Endothelial cell of umbilical vein (primary cell): Measurements from ENCODE around the gene CNKSR3. TPM values are rescaled to one million over a fixed set of nuclear protein-coding genes. Genes with fewer than 3 reads are reported as not detected.

Experiments used
- BruUV-seq: library from RNA; stranded (reverse); fragments of 400-500 nt; replicated peaks from 2 replicates; lab custom pipeline; 2021; lab: Mats Ljungman, UMichigan
- CTCF ChIA-PET: fragments of 300-600, 350-600 bp; sonication (Branson Sonifier 250); formaldehyde crosslinking; loops from one replicate; lab custom pipeline; 2021; ENCODE audit warnings: antibody characterized with exemption, inconsistent platforms; lab: Charles Lee
- POLR2A ChIA-PET: fragments of 300-600, 350-600 bp; sonication (Branson Sonifier 250); formaldehyde crosslinking; loops from one replicate; lab custom pipeline; 2021; ENCODE audit warnings: antibody characterized with exemption, inconsistent platforms; lab: Charles Lee
- DNase-seq: peaks from one replicate; pipeline ENCODE4 v3.0.0-alpha.2; 2011; ENCODE audit warnings: low read depth, low spot score
- FAIRE-seq: peaks from 2 replicates; lab custom pipeline; 2011; peaks lifted over from hg19 to GRCh38; lab: Jason Lieb, UNC
- H2AFZ ChIP-seq: 2 replicates; pipeline ENCODE4 v1.6.0; 2012; ENCODE audit warnings: low read depth, low read length, control low read depth, inconsistent platforms
- H3K27ac ChIP-seq: 2 replicates; pipeline ENCODE4 v1.5.1; 2011; ENCODE audit warnings: low read depth, mild to moderate bottlenecking, control low read depth, low read length, moderate library complexity; ENCODE audit not compliant: insufficient read depth
- H3K27me3 ChIP-seq, 2 experiments: 2 replicates each; pipeline versions ENCODE4 v1.6.0 to v1.6.1; 2011; ENCODE audit warnings: low read length in 2 of 2, mixed read lengths in 1 of 2; ENCODE audit not compliant: control insufficient read depth in 2 of 2, insufficient read depth in 2 of 2
- H3K36me3 ChIP-seq, 2 experiments: 2 replicates in 1 of 2; 3 replicates in 1 of 2; pipeline ENCODE4 v1.5.1; 2011; ENCODE audit warnings: low read length in 2 of 2, mild to moderate bottlenecking in 1 of 2, moderate library complexity in 1 of 2; ENCODE audit not compliant: control insufficient read depth in 2 of 2, insufficient read depth in 2 of 2; ENCODE audit errors: extremely low read depth in 1 of 2
- H3K4me1 ChIP-seq: 3 replicates; pipeline ENCODE4 v1.5.1; 2011; ENCODE audit warnings: mild to moderate bottlenecking, low read length; ENCODE audit not compliant: control insufficient read depth, insufficient read depth; ENCODE audit errors: extremely low read depth
- H3K4me2 ChIP-seq: 2 replicates; pipeline ENCODE4 v1.6.1; 2011; ENCODE audit warnings: low read length, control low read depth, mixed read lengths; ENCODE audit not compliant: insufficient read depth
- H3K4me3 ChIP-seq, 3 experiments: fragments of 200-600 bp in 1 of 3; sonication (generic), shearing (Covaris generic) in 1 of 3; replicated peaks in 1 of 3; 2 replicates each; pipeline ENCODE4 v1.5.1; 2011 to 2016; ENCODE audit warnings: control low read depth in 3 of 3, low read length in 3 of 3, mild to moderate bottlenecking in 2 of 3, inconsistent platforms in 1 of 3, low read depth in 1 of 3, moderate library complexity in 1 of 3; ENCODE audit not compliant: insufficient read depth in 1 of 3
- H3K79me2 ChIP-seq: 2 replicates; pipeline ENCODE4 v1.6.0; 2012; ENCODE audit warnings: low read length, inconsistent platforms; ENCODE audit not compliant: control insufficient read depth, insufficient read depth
- H3K9ac ChIP-seq: replicated peaks from 2 replicates; pipeline ENCODE3; 2011; ENCODE audit warnings: low read length, control low read depth; ENCODE audit not compliant: insufficient read depth; ENCODE audit errors: extremely low read depth
- H3K9me1 ChIP-seq: replicated peaks from 3 replicates; pipeline ENCODE4 v1.6.0; 2011; ENCODE audit warnings: mild to moderate bottlenecking, low read length; ENCODE audit not compliant: control insufficient read depth, insufficient read depth; ENCODE audit errors: extremely low read depth
- H3K9me3 ChIP-seq: replicated peaks from 2 replicates; pipeline ENCODE4 v1.5.1; 2012; ENCODE audit warnings: low read length, inconsistent platforms; ENCODE audit not compliant: control insufficient read depth, insufficient read depth
- H4K20me1 ChIP-seq: replicated peaks from 2 replicates; pipeline ENCODE3; 2011; ENCODE audit warnings: mild to moderate bottlenecking, low read length; ENCODE audit not compliant: control insufficient read depth, insufficient read depth; ENCODE audit errors: extremely low read depth
- EZH2 ChIP-seq: IDR thresholded peaks from 2 replicates; pipeline ENCODE4 v1.6.1; 2012; ENCODE audit warnings: borderline replicate concordance, low read depth, mild to moderate bottlenecking, moderate library complexity, low read length, inconsistent platforms; ENCODE audit not compliant: severe bottlenecking
- FOS ChIP-seq: IDR thresholded peaks from 2 replicates; pipeline ENCODE4 v1.6.1; 2011; ENCODE audit warnings: mild to moderate bottlenecking, low read length, moderate library complexity, borderline replicate concordance; ENCODE audit not compliant: insufficient read depth
- GATA2 ChIP-seq: IDR thresholded peaks from 2 replicates; pipeline ENCODE4 v1.7.0; 2011; ENCODE audit warnings: low read depth, mild to moderate bottlenecking, moderate library complexity, mixed read lengths, low read length; ENCODE audit not compliant: insufficient read length, insufficient read depth
- JUN ChIP-seq: IDR thresholded peaks from 2 replicates; pipeline ENCODE4 v1.6.1; 2011; ENCODE audit warnings: borderline replicate concordance, low read depth; ENCODE audit not compliant: insufficient read length, insufficient read depth
- MYC ChIP-seq: IDR thresholded peaks from one replicate; pipeline ENCODE4 v1.6.1; 2011; ENCODE audit warnings: mild to moderate bottlenecking, low read depth, low read length
- POLR2A ChIP-seq: IDR thresholded peaks from 2 replicates; pipeline ENCODE4 v1.6.1; 2012; ENCODE audit warnings: low read depth, mild to moderate bottlenecking, control low read depth, low read length
- POLR2AphosphoS5 ChIP-seq: IDR thresholded peaks from 2 replicates; pipeline ENCODE4 v1.6.1; 2012; ENCODE audit warnings: low read depth, mild to moderate bottlenecking, control low read depth, low read length, moderate library complexity; ENCODE audit not compliant: insufficient read depth
- dilution Hi-C: fragments of 300-500 bp; cut with MboI; formaldehyde crosslinking; loops from one replicate; pipeline ENCODE4 v1.15.0; 2019; ENCODE audit warnings: low sequenced_read_pairs; ENCODE audit not compliant: extremely low pct_ligation_motif_present
- intact Hi-C: fragments of 100-400 bp; cut with micrococcal nuclease; formaldehyde crosslinking; loops from one replicate; pipeline ENCODE4 v1.10.0; 2022
- polyA plus RNA-seq, 4 experiments: library from polyadenylated mRNA; depleted of rRNA in 3 of 4; stranded (reverse) in 3 of 4; unstranded in 1 of 4; fragments of >200 nt; gene quantifications; 2 replicates each; pipeline versions ENCODE4 v1.2.1 to v1.2.3, GENCODE V29; 2011 to 2012; ENCODE audit warnings: missing spikeins in 1 of 4
- total RNA-seq: library from RNA; stranded (reverse); gene quantifications from 2 replicates; pipeline ENCODE4 v1.2.3, GENCODE V29; 2021
- TF ChIP-seq, protein P1 (sequence below): IDR thresholded peaks from 2 replicates; pipeline ENCODE4 v1.6.1; 2011; ENCODE audit not compliant: insufficient read depth, insufficient read length
- TF ChIP-seq, protein P2 (sequence below), 2 donors: IDR thresholded peaks; 1 replicate in 1 of 2; 2 replicates in 1 of 2; pipeline ENCODE4 v1.5.1; 2011; ENCODE audit warnings: low read length in 2 of 2, mild to moderate bottlenecking in 2 of 2, moderate library complexity in 2 of 2, control low read depth in 1 of 2, inconsistent platforms in 1 of 2, low read depth in 1 of 2; ENCODE audit not compliant: insufficient read depth in 1 of 2; ENCODE audit errors: extremely low read depth in 1 of 2

Gene CNKSR3
- total and polyA plus RNA-seq, 2 donors (not counting 3 experiments of a cell fraction or from before 2014, with no cell fraction given) = 2.3 to 15.6 TPM

DNA sequence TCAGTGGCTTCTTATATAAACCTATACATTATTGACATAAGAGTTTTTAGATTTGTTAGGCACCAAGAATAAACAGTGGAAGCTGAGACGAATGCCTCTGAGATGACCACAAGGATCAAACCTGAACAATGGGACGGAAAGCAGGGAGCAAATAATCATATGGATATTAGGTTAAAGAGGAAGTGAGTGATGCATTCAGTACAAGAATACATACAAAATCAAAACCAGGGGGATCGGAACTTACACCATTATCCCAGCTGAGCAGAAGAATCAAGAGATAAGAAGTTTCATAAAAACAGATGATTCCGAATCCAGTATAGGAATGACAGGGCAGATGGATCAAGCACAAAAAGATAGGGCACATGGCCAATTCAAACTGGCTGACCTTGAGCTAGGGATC lies 21.9 kb upstream of the CNKSR3 start:
- Histone ChIP-seq H3K4me2 (no peak overlapping the region), H2AFZ (no peak overlapping the region), H4K20me1 (no peaks in the 10 kb centered on the region), H3K4me1 (peaks cover 5% of the 10 kb centered on the region), H3K36me3 (no peaks in the 10 kb centered on the region), H3K9ac (no peak overlapping the region), H3K27me3 (peaks cover 0 to 2% of the 10 kb centered on the region in 2 experiments), H3K79me2 (no peaks in the 10 kb centered on the region), H3K9me1 (no peaks in the 10 kb centered on the region), H3K4me3 (no peak overlapping the region), H3K9me3 (no peaks in the 10 kb centered on the region), H3K27ac (no peak overlapping the region)
- dilution Hi-C loops = no loop called here
- no TSS peak for BruUV-seq
- intact Hi-C loops = no loop called here
- FAIRE-seq (peak; percentile 18), DNase-seq (peak; percentile 7)
- TF ChIP-seq EZH2 (no peak), JUN (no peak), POLR2A (no peak), MYC (no peak), POLR2AphosphoS5 (no peak), FOS (no peak), GATA2 (no peak)
- TF ChIP-seq, protein P1, sequence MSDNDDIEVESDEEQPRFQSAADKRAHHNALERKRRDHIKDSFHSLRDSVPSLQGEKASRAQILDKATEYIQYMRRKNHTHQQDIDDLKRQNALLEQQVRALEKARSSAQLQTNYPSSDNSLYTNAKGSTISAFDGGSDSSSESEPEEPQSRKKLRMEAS = no peak
- TF ChIP-seq, protein P2, sequence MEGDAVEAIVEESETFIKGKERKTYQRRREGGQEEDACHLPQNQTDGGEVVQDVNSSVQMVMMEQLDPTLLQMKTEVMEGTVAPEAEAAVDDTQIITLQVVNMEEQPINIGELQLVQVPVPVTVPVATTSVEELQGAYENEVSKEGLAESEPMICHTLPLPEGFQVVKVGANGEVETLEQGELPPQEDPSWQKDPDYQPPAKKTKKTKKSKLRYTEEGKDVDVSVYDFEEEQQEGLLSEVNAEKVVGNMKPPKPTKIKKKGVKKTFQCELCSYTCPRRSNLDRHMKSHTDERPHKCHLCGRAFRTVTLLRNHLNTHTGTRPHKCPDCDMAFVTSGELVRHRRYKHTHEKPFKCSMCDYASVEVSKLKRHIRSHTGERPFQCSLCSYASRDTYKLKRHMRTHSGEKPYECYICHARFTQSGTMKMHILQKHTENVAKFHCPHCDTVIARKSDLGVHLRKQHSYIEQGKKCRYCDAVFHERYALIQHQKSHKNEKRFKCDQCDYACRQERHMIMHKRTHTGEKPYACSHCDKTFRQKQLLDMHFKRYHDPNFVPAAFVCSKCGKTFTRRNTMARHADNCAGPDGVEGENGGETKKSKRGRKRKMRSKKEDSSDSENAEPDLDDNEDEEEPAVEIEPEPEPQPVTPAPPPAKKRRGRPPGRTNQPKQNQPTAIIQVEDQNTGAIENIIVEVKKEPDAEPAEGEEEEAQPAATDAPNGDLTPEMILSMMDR (IDR thresholded peaks at IDR 0.05; ENCODE audit: extremely low read depth in 1 of 2, insufficient read depth in 1 of 2, low read depth in 1 of 2, low read length in 2 of 2) = no peak
- CTCF ChIA-PET = interaction anchor here (0.9 kb wide), 2 partner anchors 130 to 378 kb away, joined by 3 to 4 read pairs; no protein-coding TSS in a partner anchor
- POLR2A ChIA-PET = no interaction called here
